SIG-M5 treated with dmso at 0.1 percent for 504 hours (cell line): Measurements from ENCODE around the gene LCNL1.
"Not testable (repeated sequence)": the region's sequence is repeated elsewhere in the genome, so short reads cannot be mapped to it uniquely, and the experiment has no call there.

Experiments
- DNase-seq: peaks from one replicate; lab custom pipeline; 2025; ENCODE audit not compliant: unreplicated experiment; lab: John Stamatoyannopoulos, UW

LCNL1 gene

DNA sequence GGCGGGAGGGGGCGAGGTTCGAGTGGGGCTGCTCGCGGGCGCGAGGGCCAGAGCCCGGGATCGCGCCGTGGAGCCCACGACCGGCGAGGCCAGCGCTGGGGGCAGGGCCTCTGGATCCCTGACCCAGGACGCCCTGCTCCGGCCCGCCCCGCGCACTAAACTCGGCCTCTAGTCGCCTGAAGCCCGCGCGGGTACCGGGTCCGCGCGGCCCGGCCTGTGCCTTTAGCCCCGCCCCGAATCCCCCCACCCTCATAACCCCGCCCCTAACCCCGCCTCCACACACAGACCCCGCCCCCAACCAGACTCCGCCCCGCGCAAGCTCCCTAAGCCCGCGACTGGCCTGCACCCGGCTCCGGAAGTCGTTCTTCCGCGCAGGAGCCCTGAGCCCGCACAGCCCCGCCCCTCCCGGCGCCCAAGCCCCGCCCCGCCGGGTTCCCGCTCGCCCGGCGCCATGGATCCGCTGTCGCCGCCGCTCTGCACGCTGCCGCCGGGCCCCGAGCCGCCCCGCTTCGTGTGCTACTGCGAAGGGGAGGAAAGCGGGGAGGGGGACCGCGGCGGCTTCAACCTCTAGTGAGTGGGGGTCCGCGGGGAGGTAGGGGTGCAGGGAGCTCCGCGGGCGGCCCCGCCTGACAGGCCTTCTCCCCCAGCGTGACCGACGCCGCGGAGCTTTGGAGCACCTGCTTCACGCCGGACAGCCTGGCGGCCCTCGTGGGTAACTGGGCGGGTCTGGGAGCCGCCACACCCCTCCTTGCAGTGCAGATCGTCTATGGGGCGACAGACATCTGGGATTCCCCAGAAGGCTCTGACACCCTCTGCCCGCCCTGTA, 9.4 kb downstream of the LCNL1 start, which contains the start of gene PAXX:
Gene PAXX (plus strand): TSS at position 430 of the 826 bp plus-strand sequence. CDS start 22 bp downstream, at position 452.
- peak; percentile 86 for DNase-seq

GRCh38 chr9:136992819-136993369, 10.1 kb downstream of the LCNL1 start:
- DNase-seq: no peak

DNA sequence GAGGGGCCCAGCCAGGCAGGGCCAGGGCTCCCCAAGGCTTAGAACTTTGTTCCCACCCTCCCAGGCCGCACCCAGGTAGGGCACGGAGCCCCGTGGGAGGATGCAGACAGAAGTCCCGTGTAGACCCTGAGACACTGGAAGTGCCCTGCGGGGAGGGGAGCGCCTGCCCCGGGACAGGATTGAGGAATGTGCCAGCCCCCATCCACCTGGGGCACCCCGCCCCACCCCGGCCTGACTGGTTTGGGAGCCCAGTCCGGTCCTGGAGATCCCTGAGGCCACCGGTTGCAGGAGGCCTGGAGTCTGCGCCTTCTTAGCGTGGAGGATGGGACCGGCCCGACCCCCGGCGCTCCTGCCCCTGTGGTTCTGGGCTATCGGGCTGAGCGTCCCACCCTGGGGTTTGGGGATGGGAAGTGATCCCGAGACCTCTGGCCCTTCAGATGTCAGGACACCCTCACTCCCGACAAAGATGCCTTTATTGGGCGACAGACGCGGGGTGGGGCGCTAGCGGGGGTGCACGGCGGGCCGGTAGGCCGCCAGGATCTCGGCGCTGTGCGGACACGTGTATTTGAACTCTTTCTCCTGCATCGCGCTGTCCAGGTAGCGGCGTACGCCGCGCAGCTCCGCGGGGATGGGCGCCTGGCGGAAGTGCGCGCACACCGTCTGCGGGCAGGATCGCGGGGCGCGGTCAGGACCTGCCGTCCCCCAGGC, 11.5 kb downstream of the LCNL1 start:
- no peak for DNase-seq

GRCh38 chr9:136994888-136995230, 12.1 kb downstream of the LCNL1 start:
- no peak for DNase-seq

- no peak for DNase-seq
Measured at GRCh38 chr9:136995362-136995761, 12.6 kb downstream of the LCNL1 start.

DNA sequence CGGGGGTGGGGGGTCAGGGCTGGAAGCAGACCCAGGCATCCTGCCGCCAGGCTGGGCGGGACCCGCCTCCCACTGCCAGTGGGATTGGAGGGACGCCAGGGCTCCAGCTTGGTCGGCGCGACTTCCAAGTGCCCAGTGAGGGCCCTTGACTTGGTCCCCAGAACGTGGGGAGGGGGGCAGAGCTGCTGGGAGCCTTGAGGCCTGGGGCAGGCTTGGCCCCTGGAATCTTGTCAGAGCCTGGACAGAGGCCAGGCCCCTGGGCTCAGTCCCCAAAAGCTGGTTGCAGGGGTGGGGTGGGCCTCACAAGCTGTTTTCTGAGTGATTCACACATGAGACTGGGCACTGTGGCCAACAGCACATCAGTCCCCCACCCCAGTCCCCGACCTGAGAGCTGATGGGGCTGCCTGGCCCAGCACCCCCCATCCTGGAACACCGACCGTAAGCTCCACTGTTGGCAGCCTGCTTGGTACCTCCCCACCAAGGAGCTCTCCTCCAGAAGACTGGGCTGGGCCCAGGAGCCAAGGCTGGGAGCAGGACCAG, 13.0 kb downstream of the LCNL1 start:
- no peak for DNase-seq

GRCh38 chr9:136996361-136997292, 13.8 kb downstream of the LCNL1 start, which contains the start of gene CLIC3:
Gene CLIC3, minus strand, starts transcription at chr9:136996568. Its CDS starts 25 bp downstream, at chr9:136996543.
- peak; percentile 40 for DNase-seq

DNA sequence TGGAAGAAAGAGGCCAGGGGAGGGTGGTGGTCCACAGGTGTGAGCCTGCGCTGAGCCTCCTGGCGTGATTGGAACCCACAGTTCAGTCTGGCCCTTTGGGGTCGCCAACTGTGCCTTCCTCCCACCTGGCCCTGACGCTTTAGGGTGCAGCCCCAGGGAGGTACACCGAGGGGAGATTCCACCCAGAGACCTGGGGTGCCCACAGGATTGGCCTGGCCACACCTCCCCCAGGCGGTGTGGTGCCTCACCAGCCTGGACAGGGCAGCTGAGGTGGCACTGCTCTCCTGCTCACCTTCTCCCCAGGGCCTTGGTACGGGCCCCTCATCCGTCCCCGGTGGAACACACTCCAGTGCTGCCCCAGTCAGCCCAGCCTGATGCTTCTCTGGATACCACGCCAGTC, 14.6 kb downstream of the LCNL1 start:
- no peak for DNase-seq

GRCh38 chr9:136997830-136998234, 15.0 kb downstream of the LCNL1 start:
- DNase-seq: no peak

- DNase-seq: peak; percentile 89
Measured at GRCh38 chr9:137000177-137000930, 17.6 kb downstream of the LCNL1 start.

DNA sequence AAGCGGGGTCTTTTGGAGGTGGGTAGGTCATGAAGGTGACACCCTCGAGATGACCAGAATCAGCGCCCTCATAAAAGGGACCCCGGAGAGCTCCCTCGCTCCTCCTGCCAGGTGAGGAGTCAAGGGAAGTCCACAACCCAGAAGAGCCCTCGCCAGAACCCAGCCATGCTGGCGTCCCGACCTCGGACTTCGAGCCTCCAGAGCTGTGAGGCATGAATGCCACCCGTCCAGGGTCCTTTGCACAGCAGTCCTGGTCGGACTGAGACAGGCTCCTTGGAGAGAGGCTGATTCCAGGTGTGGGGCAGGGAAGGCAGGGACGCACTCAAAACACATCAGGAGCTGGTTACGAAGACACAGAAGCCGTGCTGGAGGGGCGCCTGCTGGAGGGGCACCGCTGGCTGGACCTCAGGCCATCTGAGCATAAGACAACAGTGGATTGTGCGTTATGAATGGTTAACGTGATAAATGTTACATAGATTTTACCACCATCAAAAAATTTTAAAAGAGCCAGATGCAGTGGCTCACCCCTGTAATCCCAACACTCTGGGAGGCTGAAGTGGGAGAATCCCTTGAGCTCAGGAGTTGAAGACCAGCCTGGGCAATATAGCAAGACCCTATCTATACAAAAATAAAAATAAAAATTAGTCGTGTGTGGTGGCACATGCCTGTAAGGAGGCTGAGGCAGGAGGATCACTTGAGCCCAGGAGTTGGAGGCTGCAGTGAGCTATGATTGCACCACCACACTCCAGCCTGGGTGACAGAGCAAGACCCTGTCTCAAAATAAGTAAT, 19.3 kb downstream of the LCNL1 start:
- no peak for DNase-seq

DNA sequence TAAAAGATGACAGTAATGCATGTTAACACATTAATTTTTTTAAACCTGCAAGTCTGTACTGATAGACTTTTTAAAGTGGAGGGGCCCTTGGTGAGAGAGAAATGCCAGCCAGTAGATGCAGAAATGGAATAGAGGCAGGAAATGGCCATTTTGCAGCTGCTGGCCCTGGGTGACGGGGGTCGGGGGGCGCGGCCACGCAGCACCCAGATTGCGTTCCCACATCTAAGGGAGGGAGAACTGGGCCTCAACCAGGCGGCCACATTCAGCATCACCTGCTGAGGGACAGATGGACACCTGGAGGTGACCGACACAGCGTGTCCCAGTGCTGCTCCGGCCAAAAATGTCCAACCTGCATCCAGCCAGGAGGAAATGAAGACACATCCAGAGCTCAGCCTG, 19.9 kb downstream of the LCNL1 start:
- no peak for DNase-seq

GRCh38 chr9:137004285-137004684, 21.5 kb downstream of the LCNL1 start:
- DNase-seq: not testable (repeated sequence)

DNA sequence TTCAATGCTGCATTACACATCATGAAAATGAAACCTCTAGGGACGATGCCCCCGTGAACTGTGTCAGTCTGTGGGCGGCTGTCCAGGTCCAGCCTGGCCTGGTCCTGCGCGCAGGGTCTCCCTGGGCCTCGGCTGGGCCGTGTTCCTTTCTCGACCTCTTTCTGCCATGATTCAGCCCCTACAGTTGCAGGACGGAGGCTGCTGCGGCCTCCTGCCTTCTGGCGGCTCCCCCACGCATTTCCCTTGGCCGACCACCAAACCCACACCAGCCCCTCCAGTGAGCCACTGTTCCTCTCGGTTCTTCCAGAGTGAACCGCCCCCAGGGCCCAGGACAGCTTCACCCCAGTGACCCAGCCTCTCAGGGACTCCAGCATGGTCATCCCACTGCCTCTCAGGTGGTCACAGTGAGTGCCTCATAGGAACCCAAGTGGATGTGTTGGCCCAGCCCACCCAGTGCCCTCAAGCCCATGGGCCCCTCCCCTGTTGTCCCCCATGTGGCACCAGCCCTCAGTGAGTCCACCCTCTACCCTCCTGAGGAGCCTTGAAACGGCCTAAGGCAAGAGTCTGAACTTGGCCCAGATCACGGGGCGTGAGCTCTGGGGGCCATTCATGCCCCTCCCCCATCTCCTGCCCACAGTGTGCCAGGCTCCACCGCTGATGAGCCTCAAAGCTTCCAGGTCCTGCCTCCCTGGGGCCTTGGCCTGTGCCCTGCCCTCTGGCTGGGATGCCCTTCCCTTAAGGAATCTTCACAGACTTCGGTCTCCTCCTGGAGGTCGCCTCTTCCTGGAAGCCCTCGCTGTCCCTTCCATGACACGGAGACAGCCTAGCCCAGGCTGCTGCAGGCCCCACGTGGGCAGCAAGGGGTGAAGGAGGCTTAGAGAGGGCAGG, 23.6 kb downstream of the LCNL1 start:
- DNase-seq: no peak

GRCh38 chr9:137007108-137007815, 24.5 kb downstream of the LCNL1 start:
- DNase-seq: no peak

DNA sequence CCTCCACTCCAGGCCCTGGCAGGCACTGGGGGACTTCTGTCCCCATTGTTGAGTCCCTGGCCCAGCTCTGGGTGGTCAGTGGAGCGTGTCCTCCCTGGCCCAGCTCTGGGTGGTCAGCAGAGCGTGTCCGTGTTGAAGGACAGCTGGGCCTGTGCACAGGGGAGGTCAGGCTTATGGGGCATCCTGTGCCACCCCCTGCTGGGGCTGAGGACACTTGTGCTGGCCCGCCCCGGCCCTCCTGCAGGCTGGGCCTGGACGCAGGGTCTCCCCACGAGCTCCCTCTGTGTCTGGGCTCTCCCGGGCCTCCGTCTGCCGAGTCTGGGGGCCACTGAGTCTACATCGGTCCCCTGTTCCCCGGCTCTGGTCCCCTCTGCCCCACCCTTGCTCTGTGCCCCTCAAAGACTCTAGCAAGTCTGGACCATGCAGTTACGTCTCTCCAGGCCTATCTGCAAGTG, 25.1 kb downstream of the LCNL1 start:
- DNase-seq: no peak

DNA sequence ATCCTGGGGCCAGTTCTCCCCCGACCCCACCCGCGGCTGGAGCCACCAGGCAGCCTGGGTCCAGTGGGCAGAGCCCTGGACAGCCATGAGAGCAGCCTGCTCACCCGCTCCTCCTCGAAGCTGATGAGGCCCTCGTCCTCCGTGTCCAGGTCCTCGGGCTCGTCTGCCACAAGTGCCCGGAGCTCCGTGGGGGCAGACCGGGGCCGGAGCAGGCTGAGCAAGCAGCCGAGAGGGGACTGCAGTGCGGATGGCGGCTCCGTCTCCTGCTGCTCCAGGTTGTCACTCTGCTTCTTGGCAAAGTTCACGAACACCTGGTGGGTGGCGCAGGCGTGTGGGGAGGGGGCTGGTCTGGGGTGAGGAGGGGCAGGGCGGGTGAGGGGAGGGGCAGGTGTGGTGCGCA, 25.5 kb downstream of the LCNL1 start:
- no peak for DNase-seq
